Measurements from ENCODE around the gene NLGN1.

The NLGN1 gene

DNA sequence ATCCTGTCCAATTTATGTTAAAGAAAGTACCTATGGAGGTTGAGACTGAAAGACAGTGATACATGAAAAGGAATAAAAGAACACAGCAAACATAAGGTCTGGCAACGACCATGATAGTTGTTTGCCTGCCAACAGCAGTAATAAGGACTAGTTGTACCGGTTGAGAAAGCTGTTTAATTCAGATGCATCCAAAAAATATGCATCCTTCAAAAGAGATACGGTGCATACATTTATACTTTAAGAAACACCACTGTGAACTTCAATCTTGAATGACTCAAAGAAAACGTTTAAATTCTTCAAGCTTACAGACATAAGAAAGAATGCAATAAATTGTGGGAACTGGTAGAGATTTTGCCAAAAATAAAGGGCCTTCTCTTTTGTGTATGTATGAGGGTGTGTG lies 492.1 kb downstream of the NLGN1 start:
- TF ChIP-seq, protein P1, sequence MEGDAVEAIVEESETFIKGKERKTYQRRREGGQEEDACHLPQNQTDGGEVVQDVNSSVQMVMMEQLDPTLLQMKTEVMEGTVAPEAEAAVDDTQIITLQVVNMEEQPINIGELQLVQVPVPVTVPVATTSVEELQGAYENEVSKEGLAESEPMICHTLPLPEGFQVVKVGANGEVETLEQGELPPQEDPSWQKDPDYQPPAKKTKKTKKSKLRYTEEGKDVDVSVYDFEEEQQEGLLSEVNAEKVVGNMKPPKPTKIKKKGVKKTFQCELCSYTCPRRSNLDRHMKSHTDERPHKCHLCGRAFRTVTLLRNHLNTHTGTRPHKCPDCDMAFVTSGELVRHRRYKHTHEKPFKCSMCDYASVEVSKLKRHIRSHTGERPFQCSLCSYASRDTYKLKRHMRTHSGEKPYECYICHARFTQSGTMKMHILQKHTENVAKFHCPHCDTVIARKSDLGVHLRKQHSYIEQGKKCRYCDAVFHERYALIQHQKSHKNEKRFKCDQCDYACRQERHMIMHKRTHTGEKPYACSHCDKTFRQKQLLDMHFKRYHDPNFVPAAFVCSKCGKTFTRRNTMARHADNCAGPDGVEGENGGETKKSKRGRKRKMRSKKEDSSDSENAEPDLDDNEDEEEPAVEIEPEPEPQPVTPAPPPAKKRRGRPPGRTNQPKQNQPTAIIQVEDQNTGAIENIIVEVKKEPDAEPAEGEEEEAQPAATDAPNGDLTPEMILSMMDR (conservative IDR thresholded peaks at IDR 0.05; ENCODE audit: low read length), result no peak
- peak; percentile 48 for DNase-seq (ENCODE audit: low read depth)
- H3K4me3 ChIP-seq (ENCODE audit: low read length), result no peak overlapping the region

DNA sequence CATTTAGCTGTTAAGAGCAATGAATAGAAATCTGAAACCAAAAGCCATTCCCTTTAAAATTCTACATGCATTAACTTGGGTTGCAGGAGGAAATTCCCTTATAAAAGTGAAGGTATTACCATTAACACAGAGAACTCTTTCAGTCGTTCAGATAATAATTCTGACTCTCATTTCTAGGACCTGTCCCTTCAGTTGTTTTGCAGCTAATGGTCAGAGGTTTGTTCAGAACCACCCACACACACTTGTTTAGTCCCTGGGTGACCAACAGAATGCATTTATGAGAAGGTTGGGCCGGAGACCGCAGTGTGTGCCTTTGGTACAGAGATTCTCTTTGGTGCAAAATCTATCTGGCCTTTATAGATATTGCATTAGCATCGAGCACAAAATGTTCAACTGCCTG lies 492.5 kb downstream of the NLGN1 start:
- no peak overlapping the region for H3K4me3 ChIP-seq (ENCODE audit: low read length)
- DNase-seq (ENCODE audit: low read depth), result no peak
- TF ChIP-seq, protein P1 (conservative IDR thresholded peaks at IDR 0.05; ENCODE audit: low read length), result no peak

DNA sequence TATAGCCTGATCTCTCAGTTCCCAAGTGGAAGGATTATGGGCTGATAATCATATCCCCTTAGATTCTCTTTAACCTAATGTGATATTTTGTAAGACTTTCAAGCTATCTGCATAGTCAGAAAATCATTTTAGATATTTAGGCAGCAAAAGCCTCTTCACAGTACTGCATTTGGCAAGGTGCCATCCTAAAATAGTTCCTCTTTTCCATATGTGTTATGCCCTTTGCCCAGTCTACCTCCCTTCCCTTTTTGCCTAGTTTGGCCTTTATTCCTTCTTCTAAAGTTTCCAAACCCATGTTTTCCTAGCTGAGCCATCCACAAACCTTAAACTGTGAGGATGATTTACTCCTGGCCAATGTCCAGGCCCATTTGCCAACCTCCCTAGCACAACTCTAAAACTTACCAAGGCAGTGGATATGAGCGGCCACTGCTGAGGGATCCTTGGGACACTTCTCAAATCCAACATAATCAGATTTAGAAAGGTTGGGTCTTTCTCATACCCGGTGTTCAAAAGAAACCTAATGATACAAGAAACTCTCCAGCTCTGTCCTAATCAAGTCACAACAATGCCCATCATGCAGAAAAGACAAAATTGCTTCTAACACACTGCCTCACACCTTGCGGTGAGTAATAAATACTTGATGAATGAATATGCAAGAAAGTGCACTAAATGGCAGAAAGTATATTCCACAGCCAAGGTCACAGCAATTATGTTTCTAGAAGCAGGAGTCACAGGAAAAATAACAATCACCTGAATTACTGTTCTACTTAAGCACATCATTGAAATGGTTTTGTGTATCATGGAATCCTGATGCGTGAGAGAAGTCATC lies 493.9 kb downstream of the NLGN1 start:
- no peak overlapping the region for H3K4me3 ChIP-seq (ENCODE audit: low read length)
- TF ChIP-seq, protein P1 (conservative IDR thresholded peaks at IDR 0.05; ENCODE audit: low read length), result no peak
- peak; percentile 40 for DNase-seq (ENCODE audit: low read depth)

DNA sequence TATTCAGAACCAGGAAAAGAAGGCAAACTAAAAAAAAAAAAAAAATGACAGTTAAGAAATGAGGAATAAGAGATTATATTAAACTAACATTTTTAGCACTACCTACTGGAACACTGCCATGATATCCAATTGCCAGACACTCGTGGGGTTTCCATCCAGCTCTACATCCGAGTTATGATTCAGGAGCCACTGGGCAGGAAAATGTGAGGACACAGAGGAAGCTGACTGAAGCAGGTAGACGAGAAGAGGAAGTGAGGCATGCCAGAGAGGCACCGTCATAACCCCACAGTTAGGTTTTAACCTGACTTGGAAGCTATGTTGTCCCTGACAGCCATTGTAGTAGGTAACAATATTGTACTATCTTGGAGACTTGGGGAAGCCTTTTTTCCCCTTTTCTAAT lies 495.0 kb downstream of the NLGN1 start:
- no peak for DNase-seq (ENCODE audit: low read depth)
- H3K4me3 ChIP-seq (ENCODE audit: low read length), result no peak overlapping the region
- TF ChIP-seq, protein P1 (conservative IDR thresholded peaks at IDR 0.05; ENCODE audit: low read length), result no peak

DNA sequence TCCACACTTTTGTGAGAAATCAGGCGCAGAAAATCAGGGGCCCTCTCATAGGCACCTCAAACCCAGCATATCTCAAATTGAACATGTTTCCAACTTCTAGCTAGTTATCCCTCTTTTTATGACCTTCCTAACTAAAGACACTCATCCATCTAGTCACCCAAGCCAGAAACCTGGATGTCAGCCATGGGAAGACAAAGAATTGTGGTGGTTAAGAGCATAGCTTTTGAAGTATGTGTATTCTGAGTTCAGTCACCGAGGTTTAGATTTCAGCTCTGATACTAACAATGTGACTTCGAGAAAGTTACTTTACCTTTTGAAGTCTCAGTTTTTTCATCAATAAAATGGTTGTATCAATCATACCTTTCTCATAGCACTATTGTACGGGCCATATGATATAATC lies 495.5 kb downstream of the NLGN1 start:
- DNase-seq (ENCODE audit: low read depth), result peak; percentile 85

DNA sequence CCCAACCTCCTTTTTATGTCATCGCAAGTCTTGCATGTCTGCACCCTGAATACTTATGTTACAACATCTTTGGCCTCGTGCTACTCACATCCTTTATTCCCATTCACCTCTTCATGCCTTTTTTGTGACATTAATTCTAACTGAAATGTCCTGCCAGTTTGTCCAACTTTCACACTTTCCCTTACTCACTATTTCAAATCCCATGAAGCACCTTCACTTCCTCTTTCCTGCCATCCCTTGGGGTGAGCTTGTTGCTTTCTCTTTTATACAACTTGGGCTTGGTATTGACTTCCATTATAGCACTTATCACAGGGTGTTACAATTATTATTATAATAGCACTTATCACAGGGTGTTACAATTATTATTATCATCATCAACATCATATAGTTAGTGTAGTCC lies 496.3 kb downstream of the NLGN1 start:
- H3K4me3 ChIP-seq (ENCODE audit: low read length), result no peak overlapping the region
- DNase-seq (ENCODE audit: low read depth), result no peak
- TF ChIP-seq, protein P1 (conservative IDR thresholded peaks at IDR 0.05; ENCODE audit: low read length), result no peak

More for the DNA sequence above, 495.5 kb downstream of the NLGN1 start:
- no peak overlapping the region for H3K4me3 ChIP-seq (ENCODE audit: low read length)
- TF ChIP-seq, protein P1 (conservative IDR thresholded peaks at IDR 0.05; ENCODE audit: low read length), result no peak

DNA sequence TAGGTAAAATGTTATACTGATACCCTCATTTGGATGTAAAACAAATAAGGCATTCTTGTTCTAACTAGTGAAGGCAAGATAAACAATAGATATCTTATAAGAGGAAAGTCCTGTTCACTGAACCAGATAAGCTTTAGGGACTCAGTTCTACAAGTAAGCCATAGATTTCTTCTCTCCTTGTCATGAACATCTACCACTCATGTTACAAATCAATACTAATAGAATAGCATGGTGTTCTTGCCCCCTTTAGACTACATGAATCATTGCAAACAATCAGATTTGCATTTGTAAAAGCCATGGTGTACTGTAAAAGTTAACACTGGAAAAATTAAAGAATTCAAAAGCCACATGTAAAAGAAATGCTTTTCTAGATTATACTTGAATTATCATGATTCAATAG lies 500.1 kb downstream of the NLGN1 start:
- TF ChIP-seq, protein P1 (conservative IDR thresholded peaks at IDR 0.05; ENCODE audit: low read length), result no peak
- no peak for DNase-seq (ENCODE audit: low read depth)
- H3K4me3 ChIP-seq (ENCODE audit: low read length), result no peak overlapping the region
